GM21390 (cell line): ENCODE measurements around the gene LY6G5C.
A peak's percentile ranks its signal among the peaks of the same experiment; 100 is the strongest.

Experiments
- ATAC-seq: cut with Tn5 transposase; IDR thresholded peaks from one replicate; pipeline ENCODE4 v1.9.1; 2021; ENCODE audit not compliant: unreplicated experiment

The LY6G5C gene, protein sequence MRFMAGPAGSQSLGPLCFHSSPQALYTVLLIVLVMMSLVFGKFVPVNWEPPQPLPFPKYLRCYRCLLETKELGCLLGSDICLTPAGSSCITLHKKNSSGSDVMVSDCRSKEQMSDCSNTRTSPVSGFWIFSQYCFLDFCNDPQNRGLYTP

DNA sequence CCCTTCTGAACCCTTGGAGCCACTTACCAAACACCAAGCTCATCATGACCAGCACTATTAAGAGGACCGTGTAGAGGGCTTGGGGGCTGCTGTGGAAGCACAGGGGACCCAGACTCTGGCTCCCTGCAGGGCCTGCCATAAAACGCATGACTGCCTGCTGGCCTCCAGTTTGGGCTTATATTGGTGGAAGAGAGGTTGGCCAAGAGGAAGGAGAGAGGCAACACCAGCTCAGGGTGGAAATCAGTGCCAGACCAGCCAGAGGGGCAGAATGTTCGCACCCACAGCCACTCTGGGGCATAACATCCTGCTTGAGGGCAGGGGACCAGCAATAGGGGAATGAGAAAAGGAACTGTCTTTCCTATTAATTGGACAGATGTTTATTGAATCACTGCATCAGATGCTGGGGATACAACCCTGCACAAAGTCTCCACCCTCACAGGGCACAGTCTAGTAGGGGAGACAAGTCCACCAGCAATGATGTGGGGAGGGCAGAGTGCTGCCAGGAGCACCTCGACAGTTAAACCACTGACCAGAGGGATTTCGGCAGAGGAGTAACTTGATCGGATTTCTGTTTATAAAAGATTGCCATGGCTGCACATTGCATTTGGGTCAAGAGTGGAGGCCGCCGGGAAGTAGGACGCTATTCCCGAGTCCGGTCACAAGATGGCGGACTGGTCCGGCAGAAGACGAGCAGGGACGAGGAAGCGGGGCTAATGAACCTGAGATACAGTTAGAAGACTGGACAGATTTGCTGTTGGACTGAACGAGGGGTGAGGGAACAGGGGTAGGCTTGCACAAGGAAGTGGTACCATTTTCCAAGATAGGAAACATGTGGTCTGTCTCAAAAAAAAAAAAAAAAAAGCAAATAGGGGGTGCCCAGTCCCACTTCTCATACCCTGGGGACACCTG is at the start of gene LY6G5C:
TSS of gene LY6G5C (minus strand) at position 842 of the 909 bp plus-strand sequence. CDS start at position 148, 694 bp downstream.
- ATAC-seq = no peak

DNA sequence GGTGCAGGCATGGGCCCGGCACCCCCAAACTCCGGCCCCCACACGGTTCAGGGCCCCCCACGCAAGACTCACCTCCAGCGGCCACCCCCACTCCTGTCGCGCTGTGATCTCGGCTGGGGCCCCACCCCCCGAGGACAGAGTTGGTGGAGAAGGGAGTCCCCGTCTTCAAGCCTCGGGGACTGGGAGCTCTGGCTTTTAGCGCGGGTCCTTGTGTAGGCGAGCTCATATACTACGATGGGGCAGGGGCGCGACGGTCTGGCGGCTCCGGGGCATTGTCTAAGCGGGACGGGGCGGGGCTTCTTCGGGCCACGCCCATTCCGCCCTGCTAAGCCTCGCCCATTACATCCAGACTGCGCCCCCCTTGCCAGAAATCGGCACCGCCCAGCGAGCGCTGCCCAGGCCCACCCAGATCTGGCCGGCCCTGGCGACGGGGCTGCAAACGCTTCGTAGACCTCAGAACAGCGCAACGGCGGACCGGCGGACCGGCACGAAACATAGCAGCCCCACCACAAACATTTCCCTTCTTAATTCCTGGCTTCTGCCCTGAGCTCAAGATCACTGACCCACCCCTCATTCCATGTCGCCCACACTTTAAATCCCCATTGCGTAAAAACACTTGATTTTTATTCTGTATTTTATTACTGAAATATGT is 49.2 kb upstream of the LY6G5C start:
- peak; percentile 33 for ATAC-seq

DNA sequence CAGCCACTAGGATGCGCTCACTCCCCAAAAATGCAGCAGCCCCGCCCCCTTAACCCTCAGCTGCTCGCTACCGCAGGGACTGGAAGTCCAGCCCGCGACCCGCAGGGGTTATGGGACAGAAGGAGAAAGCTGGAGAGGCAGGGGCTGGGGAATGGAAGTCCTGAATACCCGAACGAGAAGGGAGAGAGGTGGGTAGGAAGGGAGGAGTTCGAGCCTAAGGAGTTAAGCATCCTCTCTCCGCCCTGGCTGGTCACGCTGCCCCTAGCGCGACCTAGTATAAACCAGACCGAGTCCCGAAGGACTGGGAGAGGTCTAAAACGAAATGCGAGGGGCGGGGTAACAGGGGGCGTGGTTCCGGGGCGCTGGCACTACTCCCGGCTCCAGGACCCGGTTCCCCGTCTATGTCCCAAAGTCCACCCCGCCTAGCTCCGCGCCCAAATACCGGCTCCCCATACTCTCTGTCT is 48.7 kb upstream of the LY6G5C start:
- peak; percentile 45 for ATAC-seq

DNA sequence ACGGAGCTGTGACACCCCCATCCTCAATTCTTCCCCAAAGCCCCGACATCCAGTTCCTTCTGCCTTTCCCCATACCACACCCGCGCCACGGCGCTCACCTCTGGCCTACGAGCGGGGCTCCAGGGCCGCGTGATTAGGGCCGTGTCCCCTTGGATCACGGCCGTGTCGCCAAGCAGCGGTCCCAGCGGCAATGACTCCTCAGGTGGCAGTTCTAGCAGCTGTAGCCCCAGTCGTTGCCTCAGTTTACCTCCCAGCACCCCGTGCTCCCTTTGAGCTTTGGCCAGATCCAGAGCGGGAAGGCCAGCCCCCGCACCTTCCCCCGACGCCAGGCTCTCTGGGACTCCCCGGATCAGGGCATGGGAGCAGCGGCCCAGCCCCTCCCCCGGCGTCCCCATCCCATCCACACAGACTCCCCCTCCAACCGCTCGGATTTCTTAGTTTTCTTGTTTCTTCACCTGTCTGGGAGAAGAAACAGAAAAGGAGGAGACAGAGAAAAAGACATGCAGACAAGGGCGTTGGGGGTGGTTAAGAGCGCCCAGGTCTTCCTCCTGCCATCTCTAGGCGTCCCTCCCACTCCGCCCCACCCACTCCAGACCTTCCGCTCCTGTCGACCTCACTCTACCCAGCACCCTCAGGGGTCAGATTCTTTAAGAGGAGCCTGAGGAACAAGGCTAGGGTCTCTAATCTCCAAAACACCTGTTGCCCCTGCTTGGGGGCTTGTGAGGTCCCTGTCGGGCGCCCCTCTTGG is 48.1 kb upstream of the LY6G5C start, which contains the start of gene DDAH2:
TSS of gene DDAH2 (minus strand) at position 533 of the 748 bp plus-strand sequence. CDS start at position 395, 138 bp downstream.
- ATAC-seq = no peak

DNA sequence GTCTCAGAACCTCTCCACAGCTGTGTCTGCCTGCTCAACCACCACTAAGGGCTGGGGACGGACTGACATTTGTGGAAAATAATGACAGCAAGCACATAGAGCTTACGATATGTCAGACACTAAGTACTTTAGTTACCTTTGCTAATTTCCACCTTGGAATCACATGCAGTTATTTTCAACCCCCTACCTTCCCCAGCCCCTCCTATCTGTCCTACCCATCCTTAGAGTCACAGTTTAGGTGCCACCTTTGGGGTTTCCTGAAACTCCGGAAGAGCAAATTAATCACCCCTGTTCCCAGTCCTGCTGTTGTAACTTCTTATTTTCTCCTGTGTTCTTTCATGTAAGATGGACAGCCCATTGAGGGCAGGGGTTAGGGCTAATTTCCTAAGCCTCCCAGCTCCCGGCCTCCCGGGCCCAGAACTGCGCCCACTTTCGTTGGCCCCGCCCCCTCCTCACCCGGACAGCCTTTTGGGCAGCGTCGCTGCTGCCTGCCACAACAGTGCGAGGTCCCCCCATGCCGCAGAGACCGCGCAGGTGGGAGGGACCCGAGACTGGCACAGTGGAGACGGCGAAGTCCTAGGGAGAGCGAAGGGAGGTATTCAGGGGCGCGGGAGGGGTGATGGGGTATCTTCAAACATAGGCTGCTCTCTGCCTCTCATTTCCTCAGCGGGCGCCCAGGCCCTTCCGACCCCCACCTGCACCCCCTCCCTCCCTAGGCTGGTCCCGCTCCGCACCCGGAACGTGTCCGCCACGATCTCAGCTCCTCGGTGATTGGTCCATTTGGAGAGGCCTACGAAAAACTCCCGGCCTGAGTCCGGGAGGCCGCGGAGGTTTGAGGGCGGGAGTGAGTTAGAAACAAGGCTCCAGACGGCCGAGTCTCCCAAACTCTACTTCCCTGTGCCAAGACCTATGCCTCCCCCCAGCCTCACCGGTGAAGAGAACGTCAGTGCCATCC is 47.1 kb upstream of the LY6G5C start:
- ATAC-seq = no peak

DNA sequence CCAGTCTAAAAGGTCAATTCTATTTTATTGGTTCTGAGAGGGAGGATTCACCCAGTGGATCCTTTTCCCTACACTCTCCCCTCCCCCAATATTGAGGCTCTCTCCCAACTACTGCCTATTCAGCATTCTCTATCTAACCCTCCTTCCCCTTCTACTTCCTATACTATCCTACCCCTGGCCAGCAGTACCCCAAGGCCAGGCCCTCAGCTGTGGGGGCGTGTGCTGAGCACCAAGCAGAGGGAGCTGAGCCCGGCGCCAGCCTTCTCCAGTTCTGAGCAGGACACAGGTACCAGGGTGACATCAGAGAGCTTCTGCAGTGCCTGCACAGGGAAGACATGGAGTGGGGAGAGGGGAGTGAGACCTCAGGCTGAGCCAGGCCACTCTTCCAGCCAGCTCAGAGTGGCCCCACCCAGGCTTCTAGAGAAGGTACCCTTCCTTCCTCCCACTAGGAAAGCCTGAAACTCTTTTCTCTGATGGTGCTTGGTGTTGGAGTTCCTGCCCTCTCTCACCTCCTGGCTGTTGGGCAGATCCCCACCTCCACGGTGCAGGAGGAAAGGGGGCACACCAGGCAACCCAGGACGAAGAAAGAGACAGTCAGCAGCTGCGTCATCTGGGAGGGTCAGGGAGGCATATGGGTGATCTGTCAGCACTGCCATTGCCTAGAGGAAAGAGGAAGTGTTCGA is 46.3 kb upstream of the LY6G5C start:
- ATAC-seq = no peak

DNA sequence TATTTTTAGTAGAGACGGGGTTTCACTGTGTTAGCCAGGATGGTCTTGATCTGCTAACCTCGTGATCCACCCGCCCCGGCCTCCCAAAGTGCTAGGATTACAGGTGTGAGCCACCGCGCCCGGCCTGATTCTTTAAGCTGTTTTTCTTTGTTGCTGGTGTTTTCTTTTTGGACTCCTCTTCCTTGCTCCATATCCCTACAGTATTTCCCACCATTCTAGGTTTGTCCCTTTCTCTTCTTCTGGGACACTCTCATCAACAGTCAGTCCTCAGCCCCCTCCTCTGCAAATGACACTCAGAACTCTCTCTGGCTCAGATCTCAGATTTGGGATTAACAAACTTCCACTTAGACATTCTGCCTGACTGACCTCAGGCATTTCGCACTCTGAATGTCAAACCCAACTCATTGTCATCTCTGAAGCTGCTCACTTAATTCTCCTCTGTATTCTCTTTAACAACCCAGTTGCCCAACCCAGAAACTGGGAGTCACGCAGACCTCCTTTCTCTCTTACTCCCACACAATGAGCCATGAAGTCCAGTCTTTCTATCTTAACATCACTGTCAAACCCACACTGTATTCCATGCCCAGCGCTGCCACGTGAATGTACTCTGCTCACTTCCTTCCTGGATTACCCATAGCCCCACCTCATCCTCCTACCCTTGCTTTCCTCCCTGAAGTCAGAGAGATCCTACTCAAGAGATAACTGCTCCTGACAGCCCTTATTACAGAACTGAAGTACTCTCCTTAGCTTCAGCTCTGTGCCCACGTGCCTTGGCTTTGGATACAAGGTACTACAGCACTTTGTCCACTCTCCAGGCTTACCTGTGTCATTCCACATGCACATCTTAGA is 44.9 kb upstream of the LY6G5C start:
- ATAC-seq = no peak

DNA sequence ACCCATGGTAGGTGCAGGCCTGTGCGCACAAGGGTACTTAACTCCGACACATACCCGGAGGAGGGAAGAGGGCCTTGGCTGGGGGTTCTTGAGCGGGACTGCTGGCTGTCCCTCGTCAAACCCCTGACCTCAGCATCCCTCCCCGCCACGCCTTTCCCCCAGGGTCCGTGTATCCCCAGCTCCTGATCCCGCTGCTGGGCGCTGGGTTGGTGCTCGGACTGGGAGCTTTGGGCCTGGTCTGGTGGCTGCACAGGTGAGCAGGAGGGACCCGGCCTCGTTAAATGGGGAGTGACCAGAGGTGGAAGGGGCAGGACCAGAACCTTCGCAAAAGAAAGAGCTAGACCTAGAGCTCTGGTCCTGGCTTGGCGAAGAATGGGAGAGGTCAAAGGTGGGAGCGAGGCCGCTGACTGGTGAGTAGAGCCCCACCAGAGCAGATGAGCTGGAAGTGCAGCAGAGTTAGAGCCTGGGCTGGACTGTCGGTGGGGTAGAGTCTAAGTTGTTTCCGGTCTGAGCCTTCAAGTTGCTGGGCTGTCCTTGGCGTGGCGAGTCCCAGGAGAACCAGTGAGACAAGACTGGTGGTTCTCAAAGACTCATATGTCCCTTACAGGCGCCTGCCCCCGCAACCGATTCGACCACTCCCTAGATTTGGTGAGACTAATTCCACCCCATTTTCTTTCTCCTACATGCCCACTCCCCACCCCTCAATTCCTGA is 43.3 kb upstream of the LY6G5C start:
- ATAC-seq = no peak

DNA sequence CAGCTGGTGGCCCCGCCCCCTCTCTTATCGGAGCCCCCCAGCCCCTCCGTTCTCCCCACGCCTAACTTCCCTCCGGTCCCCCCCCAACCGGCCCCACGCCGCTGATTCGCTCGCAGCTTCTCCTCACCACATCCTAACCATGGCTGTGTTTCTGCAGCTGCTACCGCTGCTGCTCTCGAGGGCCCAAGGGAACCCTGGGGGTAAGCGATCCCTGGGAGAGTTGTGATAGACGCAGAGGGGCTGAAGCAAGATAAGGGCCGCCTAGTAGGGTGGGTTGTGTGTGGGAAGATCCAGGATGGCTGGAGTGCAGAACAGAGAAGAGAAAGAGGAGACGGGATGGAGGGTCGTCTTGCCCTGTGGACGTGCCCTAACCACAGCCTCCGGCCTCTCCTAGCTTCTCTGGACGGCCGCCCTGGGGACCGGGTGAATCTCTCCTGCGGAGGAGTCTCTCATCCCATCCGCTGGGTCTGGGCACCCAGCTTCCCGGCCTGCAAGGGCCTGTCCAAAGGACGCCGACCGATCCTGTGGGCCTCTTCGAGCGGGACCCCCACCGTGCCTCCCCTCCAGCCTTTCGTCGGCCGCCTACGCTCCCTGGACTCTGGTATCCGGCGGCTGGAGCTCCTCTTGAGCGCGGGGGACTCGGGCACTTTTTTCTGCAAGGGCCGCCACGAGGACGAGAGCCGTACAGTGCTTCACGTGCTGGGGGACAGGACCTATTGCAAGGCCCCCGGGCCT is 42.5 kb upstream of the LY6G5C start, which contains the start of gene MPIG6B:
TSS of gene MPIG6B (plus strand) at position 129 of the 735 bp plus-strand sequence. CDS start at position 140, 11 bp downstream.
- no peak for ATAC-seq

DNA sequence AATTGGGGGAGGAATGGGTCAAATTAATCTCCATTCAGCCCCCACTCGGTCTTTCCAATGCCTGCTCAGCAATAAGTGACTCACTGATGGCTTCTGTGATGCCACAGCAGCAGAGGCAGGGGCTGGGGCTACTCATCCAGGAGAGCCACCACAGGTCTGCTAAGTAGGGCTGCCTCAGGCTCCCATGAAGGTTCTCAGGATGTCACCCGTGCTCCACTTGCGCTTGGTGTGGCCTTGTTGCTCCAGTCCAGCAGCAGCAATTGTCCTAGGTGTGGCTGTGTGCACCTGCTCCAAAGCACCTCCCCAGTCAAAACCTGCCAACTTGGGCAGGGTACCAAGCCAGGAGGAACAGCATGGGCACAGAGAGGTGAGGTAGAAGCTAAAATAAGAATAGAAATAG is 41.3 kb upstream of the LY6G5C start:
- ATAC-seq = no peak

DNA sequence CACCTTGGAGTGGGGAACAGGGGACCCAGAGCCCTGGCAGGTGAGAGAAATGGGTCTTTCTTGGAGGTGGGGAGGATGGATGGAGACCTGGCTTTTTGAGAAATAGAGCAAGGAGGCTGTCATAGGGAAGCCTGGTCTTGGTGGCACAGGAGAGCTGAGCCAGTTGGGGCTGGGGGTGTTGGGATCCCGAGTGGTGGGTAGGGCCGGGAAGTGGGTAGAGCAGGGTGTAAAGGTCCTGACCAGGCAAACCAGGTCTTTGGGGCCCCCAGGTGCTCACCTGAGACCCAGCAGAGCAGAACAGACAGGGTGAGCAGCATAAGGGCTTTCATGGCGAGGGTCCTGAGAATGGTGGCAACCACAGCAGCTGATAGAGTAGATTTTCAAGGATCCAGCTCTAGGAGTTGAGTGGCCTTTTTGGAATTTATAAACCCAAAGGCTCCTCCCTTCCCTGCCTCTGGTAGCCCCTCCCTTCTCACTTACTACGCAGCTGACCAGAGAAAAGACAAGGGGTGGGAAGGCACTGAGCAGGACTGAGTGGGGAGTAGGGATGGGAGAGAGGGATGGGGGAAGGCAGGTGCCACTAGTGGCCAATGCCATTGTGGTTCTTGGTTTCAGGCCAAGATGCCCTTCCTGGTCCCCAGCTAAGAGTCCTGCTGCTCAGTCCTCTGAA is 40.6 kb upstream of the LY6G5C start, which contains the start of gene LY6G6C:
TSS of gene LY6G6C (minus strand) at position 396 of the 670 bp plus-strand sequence. CDS start at position 329, 67 bp downstream.
- ATAC-seq = no peak

DNA sequence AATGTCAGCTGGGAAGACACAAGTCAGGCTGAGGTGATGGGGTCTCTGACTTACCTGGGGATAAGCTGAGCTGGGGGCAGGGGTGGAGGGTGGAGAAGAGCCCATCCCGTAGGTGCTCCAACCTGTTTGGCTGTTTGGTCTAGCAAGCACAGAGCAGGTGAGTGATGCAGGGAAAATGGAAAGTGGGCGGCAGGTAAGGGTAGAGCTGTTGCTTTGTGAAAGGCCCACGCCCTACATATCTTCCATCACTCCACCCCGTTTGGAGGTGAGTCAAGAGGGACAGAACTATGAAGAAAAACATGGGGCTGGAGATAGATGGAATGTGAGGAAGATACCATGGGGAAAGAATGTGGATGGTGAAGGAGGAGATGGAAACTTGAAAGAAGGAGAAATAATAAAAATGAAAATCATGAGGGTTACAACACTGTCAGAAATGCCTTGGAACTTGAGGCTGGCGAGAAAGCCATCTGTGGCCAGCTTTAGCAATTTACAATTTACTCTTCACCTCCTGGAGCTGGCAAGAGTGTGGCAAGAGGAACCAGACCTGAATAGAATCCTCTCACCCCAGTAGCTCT is 39.4 kb upstream of the LY6G5C start:
- no peak for ATAC-seq

DNA sequence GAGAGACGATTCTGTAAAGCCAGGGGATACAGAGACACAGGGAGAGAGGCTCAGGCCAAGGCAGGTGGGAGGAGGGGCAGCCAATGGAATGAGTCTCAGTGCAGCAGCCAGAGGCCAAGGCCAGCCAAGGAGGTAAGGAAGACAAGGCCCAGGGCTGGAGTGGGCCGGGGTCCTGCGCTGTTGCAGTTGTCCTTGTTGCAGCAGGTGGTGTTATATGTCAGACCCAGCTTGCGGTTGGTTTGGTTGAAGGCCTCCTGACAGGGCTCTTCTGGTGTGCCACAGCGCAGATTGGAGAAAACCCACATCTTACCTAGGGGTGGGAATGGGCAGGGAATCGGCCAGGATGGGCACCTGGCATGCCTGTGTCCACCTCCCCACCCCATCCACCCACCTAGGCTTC is 38.1 kb upstream of the LY6G5C start:
- ATAC-seq = no peak

DNA sequence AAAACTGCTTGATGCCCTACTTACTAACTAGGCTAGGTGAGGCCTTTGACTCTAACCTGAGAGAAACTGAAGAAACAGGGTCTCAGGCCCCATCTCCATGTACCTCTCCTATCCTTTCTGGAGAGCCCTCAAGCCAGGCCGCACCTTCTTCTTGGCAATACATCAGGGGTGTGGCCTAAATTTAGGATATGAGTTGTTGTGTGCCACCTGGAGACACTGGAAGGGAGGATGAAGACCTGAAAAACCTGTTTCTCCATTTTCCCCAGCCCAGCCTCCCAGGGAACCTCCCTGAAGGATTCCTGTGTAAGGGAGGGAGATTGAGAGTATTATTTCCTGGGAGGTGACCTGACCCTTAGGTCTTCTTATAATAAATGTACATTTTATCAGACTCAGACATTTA is 37.4 kb upstream of the LY6G5C start:
- ATAC-seq = no peak

DNA sequence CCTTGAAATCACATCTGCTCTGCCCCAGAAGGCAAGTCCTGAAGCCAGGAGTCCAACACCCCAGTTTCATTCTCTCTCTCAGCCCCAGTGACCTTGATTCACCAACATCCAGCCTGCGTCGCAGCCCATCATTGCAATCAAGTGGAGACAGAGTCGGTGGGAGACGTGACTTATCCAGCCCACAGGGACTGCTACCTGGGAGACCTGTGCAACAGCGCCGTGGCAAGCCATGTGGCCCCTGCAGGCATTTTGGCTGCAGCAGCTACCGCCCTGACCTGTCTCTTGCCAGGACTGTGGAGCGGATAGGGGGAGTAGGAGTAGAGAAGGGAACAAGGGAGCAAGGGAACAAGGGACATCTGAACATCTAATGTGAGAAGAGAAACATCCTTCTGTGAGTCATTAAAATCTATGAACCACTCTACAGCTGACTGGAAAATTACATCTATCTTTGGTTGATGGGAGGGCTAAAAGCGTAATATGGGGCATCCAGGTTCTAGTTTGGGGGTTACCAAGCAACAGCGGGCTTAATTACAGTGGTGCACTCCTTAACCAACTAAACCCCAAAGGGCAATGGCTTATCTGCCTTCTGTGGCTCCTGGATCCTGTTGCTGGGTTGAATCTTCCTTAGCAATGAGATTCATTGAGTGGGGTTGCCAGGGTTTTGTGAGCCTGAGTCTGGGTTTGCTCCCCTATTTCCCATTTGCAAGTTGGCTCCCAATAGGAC is 36.8 kb upstream of the LY6G5C start:
- ATAC-seq = no peak
